Gastroesophageal sphincter (tissue), 4 donors: ENCODE results near the gene MRPS9. TPM values are rescaled to one million over a fixed set of nuclear protein-coding genes. Genes with fewer than 3 reads are reported as not detected.

Experiments used
- ATAC-seq: fragments of 150-250 bp; one replicate; pipeline ENCODE4 v1.9.1; 2016; ENCODE audit warnings: mild to moderate bottlenecking, moderate library complexity
- H3K27ac ChIP-seq, 4 donors: fragments of 200-600 bp; sonication (generic) in 3 of 4; 1 replicate in 3 of 4; 2 replicates in 1 of 4; pipeline ENCODE4 v1.5.1; 2016 to 2019
- H3K27me3 ChIP-seq: fragments of 200-600 bp; sonication (generic); one replicate; pipeline ENCODE4 v1.5.1; 2019
- H3K36me3 ChIP-seq, 2 donors: fragments of 200-600 bp; sonication (generic); one replicate each; pipeline ENCODE4 v1.5.1; 2019; ENCODE audit warnings: control low read depth in 1 of 2
- H3K4me1 ChIP-seq, 3 donors: fragments of 200-600 bp; sonication (generic); 1 replicate in 2 of 3; 2 replicates in 1 of 3; pipeline ENCODE4 v1.5.1; 2016 to 2019; ENCODE audit warnings: control low read depth in 2 of 3
- H3K4me3 ChIP-seq, 2 donors: fragments of 200-600 bp; sonication (generic); one replicate each; pipeline ENCODE4 v1.5.1; 2019; ENCODE audit warnings: mild to moderate bottlenecking in 1 of 2, moderate library complexity in 1 of 2
- H3K9me3 ChIP-seq, 3 donors: fragments of 200-600 bp; sonication (generic); one replicate each; pipeline ENCODE4 v1.5.1; 2017 to 2019; ENCODE audit warnings: control low read depth in 2 of 3
- EP300 ChIP-seq: sonication (generic); formaldehyde crosslinking; IDR thresholded peaks from one replicate; pipeline ENCODE4 v1.6.1; 2017; ENCODE audit warnings: antibody characterized with exemption, mild to moderate bottlenecking
- POLR2A ChIP-seq, 2 donors: fragments of 450-650 bp; IDR thresholded peaks; one replicate each; pipeline ENCODE4 v1.6.1; 2017; ENCODE audit warnings: antibody characterized with exemption in 2 of 2, mild to moderate bottlenecking in 2 of 2, moderate library complexity in 1 of 2
- POLR2AphosphoS5 ChIP-seq: sonication (generic); formaldehyde crosslinking; IDR thresholded peaks from one replicate; pipeline ENCODE4 v1.6.1; 2017; ENCODE audit warnings: antibody characterized with exemption
- WGBS, 2 donors: methylation state at CpG; one replicate each; pipeline ENCODE4 v1.1.5; 2018; ENCODE audit warnings: low coverage in 1 of 2; 5-methylcytosine and 5-hydroxymethylcytosine counted together
- total RNA-seq, 4 donors: library from RNA; depleted of rRNA; stranded (reverse); fragments of >200 nt; gene quantifications; one replicate each; pipeline ENCODE4 v1.1.0, GENCODE V29; 2016
- TF ChIP-seq, protein P1 (sequence below), 4 experiments: fragments of 200-600 bp in 2 of 4; fragments of 450-650 bp in 2 of 4; sonication (generic) in 1 of 4; IDR thresholded peaks; one replicate each; pipeline ENCODE4 v1.5.1; 2017 to 2019; ENCODE audit warnings: antibody characterized with exemption in 4 of 4, mild to moderate bottlenecking in 2 of 4, moderate library complexity in 2 of 4

Gene MRPS9
- total RNA-seq, 4 donors from 2014 or later = 21.1 to 26.8 (median 23.2) TPM

DNA sequence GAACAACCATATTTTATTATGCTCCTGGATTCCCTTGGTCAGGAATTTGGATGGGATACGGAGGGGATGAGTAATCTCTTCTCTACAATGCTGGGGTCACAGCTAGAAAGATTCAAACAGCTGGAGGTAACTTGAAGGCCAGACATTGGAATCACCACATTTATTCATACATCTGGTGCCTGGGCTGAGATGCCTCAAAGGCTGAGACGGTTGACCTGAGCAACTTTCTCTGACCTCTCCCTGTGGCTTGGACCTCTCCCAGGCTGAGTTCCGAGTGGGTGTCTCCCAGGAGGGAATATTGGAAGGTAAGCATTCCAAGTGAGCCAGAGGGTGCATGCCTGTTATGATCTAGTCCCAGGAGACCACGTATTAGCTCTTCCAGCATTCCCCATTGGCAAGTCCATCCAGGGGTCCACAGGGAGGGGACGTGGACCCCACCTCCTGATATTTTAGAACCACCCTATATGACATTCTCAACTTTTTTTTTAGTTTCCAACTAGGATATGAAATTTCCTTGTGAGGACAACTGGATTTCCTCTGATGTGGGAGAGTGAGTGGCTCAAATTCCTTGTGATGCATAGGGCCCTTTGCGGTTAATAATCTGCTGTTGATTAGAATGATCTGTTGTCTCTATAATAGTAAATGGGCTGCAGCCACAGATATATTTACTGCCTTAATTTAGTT is 101.8 kb downstream of the MRPS9 start:
- H3K27ac ChIP-seq = no peak overlapping the region
- no peaks in the 10 kb centered on the region for H3K36me3 ChIP-seq
- no peaks in the 10 kb centered on the region for H3K9me3 ChIP-seq
- peaks cover 32% of the 10 kb centered on the region for H3K27me3 ChIP-seq
- no peak for ATAC-seq
- TF ChIP-seq, protein P1, sequence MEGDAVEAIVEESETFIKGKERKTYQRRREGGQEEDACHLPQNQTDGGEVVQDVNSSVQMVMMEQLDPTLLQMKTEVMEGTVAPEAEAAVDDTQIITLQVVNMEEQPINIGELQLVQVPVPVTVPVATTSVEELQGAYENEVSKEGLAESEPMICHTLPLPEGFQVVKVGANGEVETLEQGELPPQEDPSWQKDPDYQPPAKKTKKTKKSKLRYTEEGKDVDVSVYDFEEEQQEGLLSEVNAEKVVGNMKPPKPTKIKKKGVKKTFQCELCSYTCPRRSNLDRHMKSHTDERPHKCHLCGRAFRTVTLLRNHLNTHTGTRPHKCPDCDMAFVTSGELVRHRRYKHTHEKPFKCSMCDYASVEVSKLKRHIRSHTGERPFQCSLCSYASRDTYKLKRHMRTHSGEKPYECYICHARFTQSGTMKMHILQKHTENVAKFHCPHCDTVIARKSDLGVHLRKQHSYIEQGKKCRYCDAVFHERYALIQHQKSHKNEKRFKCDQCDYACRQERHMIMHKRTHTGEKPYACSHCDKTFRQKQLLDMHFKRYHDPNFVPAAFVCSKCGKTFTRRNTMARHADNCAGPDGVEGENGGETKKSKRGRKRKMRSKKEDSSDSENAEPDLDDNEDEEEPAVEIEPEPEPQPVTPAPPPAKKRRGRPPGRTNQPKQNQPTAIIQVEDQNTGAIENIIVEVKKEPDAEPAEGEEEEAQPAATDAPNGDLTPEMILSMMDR (IDR thresholded peaks at IDR 0.05) = no peak
- TF ChIP-seq EP300 = no peak
- no peak overlapping the region for H3K4me3 ChIP-seq
- WGBS, 2 donors = 54 to 59% methylated on average over 4 to 5 of the region's 6 CpGs
- H3K4me1 ChIP-seq = peaks cover 0 to 16% (median 0%) of the 10 kb centered on the region in 3 donors

GRCh38 chr2:105140240-105140568 is 102.3 kb downstream of the MRPS9 start:
- no peaks in the 10 kb centered on the region for H3K9me3 ChIP-seq
- no peak for ATAC-seq
- peaks cover 37% of the 10 kb centered on the region for H3K27me3 ChIP-seq
- H3K4me1 ChIP-seq = peaks cover 0 to 17% (median 0%) of the 10 kb centered on the region in 3 donors
- H3K36me3 ChIP-seq = no peaks in the 10 kb centered on the region
- H3K4me3 ChIP-seq = no peak overlapping the region
- TF ChIP-seq, protein P1 (IDR thresholded peaks at IDR 0.05) = no peak
- TF ChIP-seq EP300 (no peak), POLR2A (IDR thresholded peaks at IDR 0.05) (no peak), POLR2AphosphoS5 (no peak)
- no peak overlapping the region for H3K27ac ChIP-seq
- 86% methylated on average over 1 of the region's 1 CpG; no CpG with 5 or more reads in 1 of the 2 donors for WGBS, 2 donors

GRCh38 chr2:105141099-105141614 is 103.3 kb downstream of the MRPS9 start:
- 76 to 77% methylated on average over 3 to 4 of the region's 4 CpGs for WGBS, 2 donors
- no peak overlapping the region for H3K4me3 ChIP-seq
- H3K36me3 ChIP-seq = no peaks in the 10 kb centered on the region
- no peak for ATAC-seq
- peaks cover 47% of the 10 kb centered on the region for H3K27me3 ChIP-seq
- peaks cover 0 to 17% (median 0%) of the 10 kb centered on the region in 3 donors for H3K4me1 ChIP-seq
- H3K27ac ChIP-seq = no peak overlapping the region
- H3K9me3 ChIP-seq = no peaks in the 10 kb centered on the region
- TF ChIP-seq, protein P1 (IDR thresholded peaks at IDR 0.05) = no peak
- TF ChIP-seq POLR2A (IDR thresholded peaks at IDR 0.05) (no peak), POLR2AphosphoS5 (no peak), EP300 (no peak)

- Histone ChIP-seq H3K36me3 (no peaks in the 10 kb centered on the region), H3K4me3 (no peak overlapping the region), H3K9me3 (no peaks in the 10 kb centered on the region), H3K27ac (no peak overlapping the region), H3K27me3 (peaks cover 58% of the 10 kb centered on the region), H3K4me1 (peaks cover 0 to 17% (median 0%) of the 10 kb centered on the region in 3 donors)
- WGBS, 2 donors = 68 to 94% methylated on average over 5 of the region's 5 CpGs
- TF ChIP-seq POLR2AphosphoS5 (no peak), EP300 (no peak), POLR2A (IDR thresholded peaks at IDR 0.05) (no peak)
- TF ChIP-seq, protein P1 (IDR thresholded peaks at IDR 0.05) = no peak
- ATAC-seq = no peak
Observed at GRCh38 chr2:105142239-105142638, 104.4 kb downstream of the MRPS9 start.

DNA sequence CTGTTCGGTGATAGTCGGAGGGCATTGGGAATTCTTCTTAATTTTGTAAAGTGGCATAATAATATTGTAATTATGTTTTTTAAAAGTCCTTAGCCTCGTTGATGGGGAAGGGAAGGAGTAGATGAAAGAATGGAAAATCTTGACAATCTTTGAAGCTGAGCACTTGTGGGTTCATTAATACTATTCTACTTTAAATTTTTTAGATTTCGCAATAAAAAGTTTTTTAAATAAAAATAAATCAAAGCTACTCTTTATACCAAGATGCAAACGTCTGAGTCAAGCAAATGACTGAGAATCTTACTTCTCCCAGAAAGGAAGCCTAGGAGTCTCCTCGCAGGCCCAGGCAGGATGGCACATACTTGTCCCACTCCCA is 105.2 kb downstream of the MRPS9 start:
- H3K9me3 ChIP-seq = no peaks in the 10 kb centered on the region
- H3K36me3 ChIP-seq = no peaks in the 10 kb centered on the region
- ATAC-seq = no peak
- H3K4me1 ChIP-seq = peaks cover 0 to 17% (median 0%) of the 10 kb centered on the region in 3 donors
- 45 to 62% methylated on average over 4 to 6 of the region's 6 CpGs for WGBS, 2 donors
- peaks cover 66% of the 10 kb centered on the region for H3K27me3 ChIP-seq
- H3K4me3 ChIP-seq = no peak overlapping the region
- no peak overlapping the region for H3K27ac ChIP-seq
- TF ChIP-seq, protein P1 (IDR thresholded peaks at IDR 0.05) = no peak
- TF ChIP-seq EP300 = no peak
- TF ChIP-seq POLR2AphosphoS5 = no peak
- TF ChIP-seq POLR2A (IDR thresholded peaks at IDR 0.05) = no peak
